Nephron progenitor cell (in vitro differentiated cells): ENCODE data around the gene MED12L.
A peak's percentile ranks its signal among the peaks of the same experiment; 100 is the strongest.

ENCODE experiments used
- DNase-seq: peaks from one replicate; pipeline ENCODE4 v3.0.0; 2021
- H3K27ac Mint-ChIP-seq: 2 replicates; pipeline ENCODE4 v1.8.0; 2021; ENCODE audit warnings: mild to moderate bottlenecking, moderate library complexity, mixed read lengths
- H3K27me3 Mint-ChIP-seq: 2 replicates; pipeline ENCODE4 v1.8.0; 2021; ENCODE audit warnings: mild to moderate bottlenecking, low read depth, mixed read lengths; ENCODE audit not compliant: poor library complexity
- H3K36me3 Mint-ChIP-seq: 2 replicates; pipeline ENCODE4 v1.8.0; 2021; ENCODE audit warnings: low read depth, mixed read lengths
- H3K4me1 Mint-ChIP-seq: 2 replicates; pipeline ENCODE4 v1.8.0; 2021; ENCODE audit warnings: mixed read lengths
- H3K4me3 Mint-ChIP-seq: 2 replicates; pipeline ENCODE4 v1.8.0; 2021; ENCODE audit warnings: mild to moderate bottlenecking, moderate library complexity, mixed read lengths
- H3K9me3 Mint-ChIP-seq: 2 replicates; pipeline ENCODE4 v1.8.0; 2021; ENCODE audit warnings: mild to moderate bottlenecking, moderate library complexity, mixed read lengths
- CTCF ChIP-seq: fragments of 200-600 bp; sonication (generic); IDR thresholded peaks from 2 replicates; pipeline ENCODE4 v1.5.0; 2021; ENCODE audit warnings: antibody characterized with exemption

The MED12L gene

DNA sequence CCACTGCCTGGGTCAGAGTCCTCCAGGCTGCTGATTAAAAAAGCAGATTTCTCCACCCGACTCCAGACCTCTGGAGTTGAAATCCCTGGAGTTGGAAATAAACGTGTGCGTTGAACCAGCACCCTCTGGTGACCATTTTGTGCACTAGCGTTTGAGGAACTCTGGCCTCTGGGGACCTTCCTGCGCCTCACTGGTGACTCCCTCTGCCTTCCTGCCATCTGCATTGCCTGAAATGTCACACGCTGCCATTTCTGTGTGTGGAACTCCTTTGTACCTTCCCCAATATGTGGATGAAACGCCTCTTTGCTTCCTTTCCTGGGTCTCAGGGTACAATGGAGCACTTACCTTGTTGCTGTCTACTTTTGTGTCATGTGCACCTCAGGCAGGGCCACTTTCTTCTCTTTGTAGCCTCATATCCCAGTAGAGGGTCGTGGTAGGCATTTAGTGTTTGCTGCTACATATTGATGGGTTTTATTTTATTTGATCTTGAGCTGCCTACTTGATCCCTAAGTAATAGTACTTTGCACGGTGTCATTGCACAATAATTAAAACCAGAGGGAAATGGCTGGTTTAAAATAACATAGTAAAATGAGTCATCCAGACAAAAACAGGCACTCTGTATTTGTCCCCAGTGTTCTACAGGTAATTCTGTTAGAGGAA is 60.7 kb downstream of the MED12L start:
- Mint-ChIP-seq H3K36me3 (peaks cover 30% of the 10 kb centered on the region), H3K27ac (no peak overlapping the region), H3K27me3 (no peaks in the 10 kb centered on the region), H3K9me3 (no peaks in the 10 kb centered on the region), H3K4me1 (peaks cover 31% of the 10 kb centered on the region), H3K4me3 (no peak overlapping the region)
- peak; percentile 67 for DNase-seq
- TF ChIP-seq CTCF = peak; percentile 92

GRCh38 chr3:151146731-151147091 is 61.2 kb downstream of the MED12L start:
- Mint-ChIP-seq H3K36me3 (peaks cover 30% of the 10 kb centered on the region), H3K9me3 (no peaks in the 10 kb centered on the region), H3K27me3 (no peaks in the 10 kb centered on the region), H3K4me3 (no peak overlapping the region), H3K27ac (no peak overlapping the region), H3K4me1 (peaks cover 31% of the 10 kb centered on the region)
- TF ChIP-seq CTCF = no peak
- DNase-seq = no peak

GRCh38 chr3:151147299-151147698 is 61.8 kb downstream of the MED12L start:
- no peak for TF ChIP-seq CTCF
- no peaks in the 10 kb centered on the region for H3K27me3 Mint-ChIP-seq
- no peak for DNase-seq
- no peak overlapping the region for H3K27ac Mint-ChIP-seq
- H3K4me3 Mint-ChIP-seq = no peak overlapping the region
- H3K36me3 Mint-ChIP-seq = peaks cover 30% of the 10 kb centered on the region
- H3K4me1 Mint-ChIP-seq = peaks cover 26% of the 10 kb centered on the region
- no peaks in the 10 kb centered on the region for H3K9me3 Mint-ChIP-seq

- peaks cover 26% of the 10 kb centered on the region for H3K4me1 Mint-ChIP-seq
- H3K27me3 Mint-ChIP-seq = no peaks in the 10 kb centered on the region
- H3K9me3 Mint-ChIP-seq = no peaks in the 10 kb centered on the region
- H3K36me3 Mint-ChIP-seq = peaks cover 35% of the 10 kb centered on the region
- no peak overlapping the region for H3K4me3 Mint-ChIP-seq
- peak overlapping the region; percentile 68 for H3K27ac Mint-ChIP-seq
- no peak for DNase-seq
- TF ChIP-seq CTCF = no peak
Observed at GRCh38 chr3:151152455-151153079, 67.1 kb downstream of the MED12L start.

DNA sequence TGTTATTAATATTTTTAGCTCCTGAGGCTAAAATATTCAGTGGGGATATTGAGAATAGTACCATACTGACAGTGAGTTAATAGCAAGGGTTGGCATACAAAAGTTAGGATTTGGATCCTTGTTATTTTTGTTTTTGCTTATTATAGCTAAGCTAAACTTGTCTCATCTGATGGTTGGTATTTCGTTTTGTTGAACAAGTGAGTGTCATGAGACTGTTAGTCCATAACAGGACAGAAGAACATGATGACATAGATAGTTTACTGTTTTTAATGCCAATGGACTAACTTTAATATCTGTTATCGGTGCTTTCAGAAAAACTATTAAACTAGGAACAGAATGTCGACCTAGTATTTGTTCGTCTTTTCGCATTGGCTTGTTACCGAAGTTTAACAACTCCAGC is 69.1 kb downstream of the MED12L start:
- no peak for TF ChIP-seq CTCF
- H3K36me3 Mint-ChIP-seq = peaks cover 47% of the 10 kb centered on the region
- H3K9me3 Mint-ChIP-seq = no peaks in the 10 kb centered on the region
- H3K27ac Mint-ChIP-seq = no peak overlapping the region
- peaks cover 26% of the 10 kb centered on the region for H3K4me1 Mint-ChIP-seq
- no peak for DNase-seq
- H3K4me3 Mint-ChIP-seq = no peak overlapping the region
- no peaks in the 10 kb centered on the region for H3K27me3 Mint-ChIP-seq
